Activated naive CD8-positive, alpha-beta T cell treated with anti-CD3 and anti-CD28 coated beads, Interleukin-2, amount 50 U/mL, for 24 hours (primary cell): Measurements from ENCODE around the gene FBN2.

Experiments
- ATAC-seq: fragments of 150-1000 bp; cut with Tn5 transposase; one replicate; pipeline ENCODE4 v1.10.0; 2021
- DNase-seq: peaks from one replicate; pipeline ENCODE4 v3.0.0; 2021
- H3K27ac Mint-ChIP-seq: one replicate; pipeline ENCODE4 v1.8.0; 2021; ENCODE audit warnings: mild to moderate bottlenecking, mixed read lengths
- H3K27me3 Mint-ChIP-seq: one replicate; pipeline ENCODE4 v1.8.0; 2021; ENCODE audit warnings: mixed read lengths
- H3K36me3 Mint-ChIP-seq: one replicate; pipeline ENCODE4 v1.8.0; 2021; ENCODE audit warnings: low read depth, mixed read lengths
- H3K4me1 Mint-ChIP-seq: one replicate; pipeline ENCODE4 v1.8.0; 2021; ENCODE audit warnings: mixed read lengths
- H3K4me3 Mint-ChIP-seq: one replicate; pipeline ENCODE4 v1.8.0; 2021; ENCODE audit warnings: mild to moderate bottlenecking, moderate library complexity, mixed read lengths
- H3K9me3 Mint-ChIP-seq: one replicate; pipeline ENCODE4 v1.8.0; 2021; ENCODE audit warnings: mixed read lengths

Gene FBN2

DNA sequence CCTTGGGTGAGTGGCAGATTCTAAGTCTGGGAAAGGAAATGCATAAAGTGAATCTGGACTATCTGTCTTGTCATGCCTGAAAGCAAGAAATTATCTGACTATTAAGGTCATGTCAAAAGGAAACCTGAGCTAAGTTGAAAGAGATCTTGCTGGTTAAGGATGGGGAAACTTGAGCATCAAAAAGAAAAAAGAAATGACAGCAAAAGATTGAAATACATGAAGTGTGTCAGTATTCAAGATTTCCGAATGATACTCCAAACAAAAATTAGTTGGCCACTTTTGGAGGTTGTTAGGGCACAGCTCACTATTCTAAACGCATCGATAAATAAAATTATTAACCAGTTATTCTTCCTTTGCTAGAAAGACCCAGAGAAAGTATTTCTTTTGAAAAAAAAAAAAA lies 3.3 kb upstream of the FBN2 start:
- DNase-seq: no peak
- H3K27me3 Mint-ChIP-seq: peaks cover 21% of the 10 kb centered on the region
- no peak for ATAC-seq
- no peak overlapping the region for H3K27ac Mint-ChIP-seq
- no peaks in the 10 kb centered on the region for H3K36me3 Mint-ChIP-seq
- no peak overlapping the region for H3K4me3 Mint-ChIP-seq
- peaks cover 9% of the 10 kb centered on the region for H3K9me3 Mint-ChIP-seq
- H3K4me1 Mint-ChIP-seq: peaks cover 1% of the 10 kb centered on the region

DNA sequence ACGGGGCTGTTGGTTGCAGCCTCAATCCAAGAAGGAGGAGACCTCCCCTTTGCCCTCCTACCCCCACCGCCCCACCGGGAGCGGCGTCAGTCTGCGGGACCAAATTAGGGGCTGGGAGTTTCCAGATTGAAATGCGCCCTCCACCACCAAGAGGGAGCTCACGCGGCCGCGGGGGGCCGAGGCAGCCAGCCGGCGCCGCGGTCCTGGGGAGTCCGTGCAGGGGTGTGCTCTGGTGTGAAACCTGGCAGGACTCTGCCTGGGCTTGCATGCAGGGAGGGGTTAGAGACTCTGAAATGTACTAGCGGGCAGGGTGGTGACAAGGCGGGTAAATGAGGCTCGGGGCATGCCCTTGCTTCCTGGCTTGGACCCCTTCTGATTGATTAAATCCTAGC lies 989 bp upstream of the FBN2 start:
- no peak overlapping the region for H3K27ac Mint-ChIP-seq
- H3K27me3 Mint-ChIP-seq: peaks cover 34% of the 10 kb centered on the region
- DNase-seq (no peak), ATAC-seq (no peak)
- no peak overlapping the region for H3K4me3 Mint-ChIP-seq
- H3K36me3 Mint-ChIP-seq: no peaks in the 10 kb centered on the region
- peaks cover 5% of the 10 kb centered on the region for H3K9me3 Mint-ChIP-seq
- H3K4me1 Mint-ChIP-seq: peaks cover 1% of the 10 kb centered on the region

GRCh38 chr5:128538250-128539037 lies 399 bp upstream of the FBN2 start:
- Mint-ChIP-seq H3K27me3 (peaks cover 34% of the 10 kb centered on the region), H3K4me1 (peaks cover 1% of the 10 kb centered on the region), H3K9me3 (no peaks in the 10 kb centered on the region), H3K4me3 (no peak overlapping the region), H3K27ac (no peak overlapping the region), H3K36me3 (no peaks in the 10 kb centered on the region)
- ATAC-seq: no peak
- no peak for DNase-seq

- DNase-seq (no peak), ATAC-seq (no peak)
- Mint-ChIP-seq H3K4me1 (peaks cover 1% of the 10 kb centered on the region), H3K4me3 (no peak overlapping the region), H3K27ac (no peak overlapping the region), H3K36me3 (no peaks in the 10 kb centered on the region), H3K9me3 (no peaks in the 10 kb centered on the region), H3K27me3 (peaks cover 34% of the 10 kb centered on the region)
Observed at GRCh38 chr5:128537221-128537999, 635 bp downstream of the FBN2 start.

GRCh38 chr5:128536254-128537220 lies 1.5 kb downstream of the FBN2 start:
- Mint-ChIP-seq H3K27me3 (peaks cover 34% of the 10 kb centered on the region), H3K36me3 (no peaks in the 10 kb centered on the region), H3K27ac (no peak overlapping the region), H3K4me1 (peaks cover 1% of the 10 kb centered on the region), H3K9me3 (no peaks in the 10 kb centered on the region), H3K4me3 (no peak overlapping the region)
- no peak for ATAC-seq
- no peak for DNase-seq

GRCh38 chr5:128535251-128535650 lies 2.8 kb downstream of the FBN2 start:
- Mint-ChIP-seq H3K27me3 (peaks cover 30% of the 10 kb centered on the region), H3K27ac (no peak overlapping the region), H3K4me3 (no peak overlapping the region), H3K9me3 (no peaks in the 10 kb centered on the region), H3K4me1 (peaks cover 1% of the 10 kb centered on the region), H3K36me3 (no peaks in the 10 kb centered on the region)
- no peak for DNase-seq
- ATAC-seq: no peak

- Mint-ChIP-seq H3K36me3 (no peaks in the 10 kb centered on the region), H3K9me3 (no peaks in the 10 kb centered on the region), H3K27me3 (peaks cover 28% of the 10 kb centered on the region), H3K4me3 (no peak overlapping the region), H3K27ac (no peak overlapping the region), H3K4me1 (peaks cover 1% of the 10 kb centered on the region)
- DNase-seq (no peak), ATAC-seq (no peak)
Observed at GRCh38 chr5:128534726-128535125, 3.3 kb downstream of the FBN2 start.

DNA sequence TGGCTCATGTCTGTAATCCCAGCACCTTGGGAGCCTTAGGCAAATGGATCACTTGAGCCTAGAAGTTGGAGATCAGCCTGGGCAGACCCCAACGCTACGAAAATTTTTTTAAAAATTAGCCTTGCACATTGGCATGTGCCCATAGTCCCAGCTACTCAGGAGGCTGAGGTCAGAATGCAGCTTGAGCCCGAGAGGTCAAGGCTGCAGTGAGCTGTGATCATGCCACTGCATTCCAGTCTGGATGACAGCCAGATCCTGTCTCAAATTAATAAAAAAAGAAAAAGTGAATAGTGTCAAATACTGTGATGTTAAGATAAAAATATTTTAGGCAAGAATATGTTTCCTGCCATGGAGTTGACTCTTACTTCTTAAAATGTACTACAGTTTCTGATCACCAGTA lies 5.3 kb downstream of the FBN2 start:
- Mint-ChIP-seq H3K4me3 (no peak overlapping the region), H3K9me3 (no peaks in the 10 kb centered on the region), H3K27me3 (peaks cover 19% of the 10 kb centered on the region), H3K4me1 (peaks cover 1% of the 10 kb centered on the region), H3K36me3 (no peaks in the 10 kb centered on the region), H3K27ac (no peak overlapping the region)
- ATAC-seq (no peak), DNase-seq (no peak)

DNA sequence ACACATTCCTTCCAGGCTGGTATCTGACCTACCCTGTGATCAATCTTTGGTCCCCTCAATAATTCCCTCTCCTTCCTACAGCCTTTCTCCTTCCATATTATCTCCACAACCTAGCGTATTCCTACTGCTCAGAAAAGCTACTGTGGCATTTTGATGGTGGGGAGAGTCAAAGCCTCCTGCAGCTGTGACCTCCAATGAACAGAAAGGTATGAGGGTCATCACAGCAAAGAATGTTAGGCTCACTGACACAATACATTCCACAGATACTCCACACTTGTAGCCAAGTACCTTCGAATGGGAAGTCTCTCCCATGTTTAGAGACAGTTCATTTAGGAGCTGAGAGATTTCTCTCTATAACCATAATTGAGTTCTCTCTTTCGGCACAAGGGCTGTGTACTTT lies 5.9 kb downstream of the FBN2 start:
- no peaks in the 10 kb centered on the region for H3K36me3 Mint-ChIP-seq
- H3K4me3 Mint-ChIP-seq: no peak overlapping the region
- no peak for ATAC-seq
- H3K4me1 Mint-ChIP-seq: peaks cover 1% of the 10 kb centered on the region
- H3K9me3 Mint-ChIP-seq: no peaks in the 10 kb centered on the region
- H3K27me3 Mint-ChIP-seq: peaks cover 17% of the 10 kb centered on the region
- no peak overlapping the region for H3K27ac Mint-ChIP-seq
- DNase-seq: no peak

DNA sequence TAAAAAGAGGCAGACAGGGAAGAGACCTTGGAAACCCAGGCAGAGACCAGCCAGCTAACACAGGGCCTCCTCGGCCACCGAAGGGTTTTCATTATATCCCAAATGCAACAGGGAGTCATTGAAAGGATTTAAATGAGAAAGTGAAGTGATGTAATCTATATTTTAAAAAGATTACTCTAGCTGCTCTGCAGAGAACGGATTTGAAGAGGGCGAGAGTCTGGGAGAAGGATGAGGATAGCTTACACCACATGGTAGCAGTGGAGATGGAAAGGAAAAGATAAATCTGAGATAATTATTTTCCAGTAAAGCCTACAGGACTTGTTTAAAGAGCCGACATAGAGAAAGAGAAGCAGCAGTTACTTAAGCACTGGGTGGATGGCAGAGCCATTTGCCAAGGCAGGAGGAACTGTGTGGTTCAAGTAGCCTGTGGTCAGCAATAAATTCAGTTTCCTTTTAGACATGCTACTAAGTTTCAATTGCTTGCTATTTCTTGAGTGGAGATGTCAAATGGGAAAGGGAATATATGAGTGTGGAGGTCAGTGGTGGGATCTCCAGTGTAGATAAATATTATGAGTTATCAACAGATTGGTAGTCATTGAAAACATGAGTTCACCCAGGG lies 9.3 kb downstream of the FBN2 start:
- Mint-ChIP-seq H3K4me1 (no peaks in the 10 kb centered on the region), H3K36me3 (no peaks in the 10 kb centered on the region), H3K27ac (no peak overlapping the region), H3K27me3 (no peaks in the 10 kb centered on the region), H3K4me3 (no peak overlapping the region), H3K9me3 (no peaks in the 10 kb centered on the region)
- DNase-seq: no peak
- no peak for ATAC-seq

DNA sequence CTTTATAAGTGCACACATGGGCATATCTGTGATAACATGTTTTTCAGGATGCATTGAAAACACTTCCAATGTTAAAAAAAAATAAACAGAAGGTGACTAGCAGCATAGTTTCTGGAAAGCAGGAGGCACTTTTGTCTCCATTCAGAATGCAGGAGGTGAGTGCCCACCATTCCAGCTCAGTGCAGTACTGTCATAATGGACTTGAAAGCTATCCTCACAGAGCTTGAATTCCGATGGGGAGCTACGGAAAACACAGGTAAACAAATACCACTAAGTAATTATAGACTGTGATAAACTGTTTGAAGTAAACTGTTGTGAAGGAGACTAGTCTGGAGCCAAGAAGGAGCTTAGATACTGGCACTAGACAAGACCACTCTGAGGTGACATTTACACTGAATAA lies 9.9 kb downstream of the FBN2 start:
- no peak for DNase-seq
- no peak overlapping the region for H3K4me3 Mint-ChIP-seq
- no peaks in the 10 kb centered on the region for H3K9me3 Mint-ChIP-seq
- H3K27me3 Mint-ChIP-seq: no peaks in the 10 kb centered on the region
- H3K36me3 Mint-ChIP-seq: no peaks in the 10 kb centered on the region
- no peak overlapping the region for H3K27ac Mint-ChIP-seq
- H3K4me1 Mint-ChIP-seq: no peaks in the 10 kb centered on the region
- no peak for ATAC-seq

DNA sequence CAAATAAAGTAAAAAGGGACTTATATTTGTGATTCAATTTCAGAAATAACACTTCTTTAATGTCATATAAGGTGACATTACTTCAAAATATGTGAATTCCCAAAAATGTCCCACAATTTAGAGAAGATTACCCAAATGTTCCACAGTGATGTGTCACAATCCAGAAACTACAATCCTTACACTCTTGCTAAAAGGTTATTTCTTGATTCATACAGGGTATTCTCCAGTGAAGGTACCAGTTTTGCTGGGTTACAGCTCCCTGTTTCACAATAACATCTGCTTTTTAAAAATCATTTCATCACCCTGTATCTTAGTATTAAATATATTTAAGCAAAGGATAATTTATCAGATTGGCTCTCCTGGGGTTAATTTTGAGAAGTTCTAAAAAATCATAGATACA lies 11.0 kb downstream of the FBN2 start:
- ATAC-seq (no peak), DNase-seq (no peak)
- Mint-ChIP-seq H3K4me3 (no peak overlapping the region), H3K27me3 (no peaks in the 10 kb centered on the region), H3K9me3 (no peaks in the 10 kb centered on the region), H3K27ac (no peak overlapping the region), H3K36me3 (no peaks in the 10 kb centered on the region), H3K4me1 (no peaks in the 10 kb centered on the region)

DNA sequence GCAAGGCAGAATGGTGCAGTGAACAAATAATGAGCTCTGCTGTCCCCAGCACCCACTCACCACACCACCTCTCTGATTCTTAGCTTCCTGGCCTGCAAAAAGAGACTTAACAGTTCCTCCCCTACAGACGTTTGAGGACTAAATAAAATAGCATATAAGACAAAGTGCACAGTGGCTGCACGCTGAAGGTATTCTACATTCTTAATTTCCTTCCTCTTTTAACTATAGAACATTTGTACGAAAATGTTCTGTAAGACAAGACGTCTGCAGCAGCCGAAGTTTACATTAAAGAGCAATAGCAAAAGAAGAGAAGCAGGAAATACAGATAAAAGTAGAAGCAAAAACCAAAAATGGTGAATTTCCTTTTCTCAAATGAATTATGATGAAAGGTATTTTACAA lies 15.7 kb downstream of the FBN2 start:
- no peaks in the 10 kb centered on the region for H3K4me1 Mint-ChIP-seq
- H3K27ac Mint-ChIP-seq: no peak overlapping the region
- DNase-seq (no peak), ATAC-seq (no peak)
- H3K27me3 Mint-ChIP-seq: no peaks in the 10 kb centered on the region
- H3K4me3 Mint-ChIP-seq: no peak overlapping the region
- no peaks in the 10 kb centered on the region for H3K36me3 Mint-ChIP-seq
- no peaks in the 10 kb centered on the region for H3K9me3 Mint-ChIP-seq

DNA sequence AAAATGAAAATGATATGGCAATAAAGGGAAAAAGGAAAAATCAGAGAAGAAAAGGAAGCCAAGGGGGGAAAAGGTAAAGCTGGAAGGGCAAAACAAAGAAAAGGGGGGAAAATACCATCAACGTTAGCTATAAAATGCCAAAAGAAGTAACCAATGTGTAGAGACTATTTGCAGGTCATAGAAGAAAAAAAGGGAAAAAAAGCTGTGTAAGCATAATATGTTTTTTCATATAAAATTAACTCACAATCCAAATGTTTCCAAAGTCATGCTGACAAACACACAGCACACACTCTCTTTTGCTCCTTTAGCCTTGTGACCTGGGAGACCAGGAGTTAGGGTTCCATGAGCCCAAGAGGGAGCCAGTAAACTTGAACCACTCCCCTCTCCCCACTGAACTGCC lies 18.2 kb downstream of the FBN2 start:
- no peak for ATAC-seq
- H3K27me3 Mint-ChIP-seq: no peaks in the 10 kb centered on the region
- no peak for DNase-seq
- H3K36me3 Mint-ChIP-seq: no peaks in the 10 kb centered on the region
- no peak overlapping the region for H3K4me3 Mint-ChIP-seq
- H3K4me1 Mint-ChIP-seq: no peaks in the 10 kb centered on the region
- no peaks in the 10 kb centered on the region for H3K9me3 Mint-ChIP-seq
- H3K27ac Mint-ChIP-seq: no peak overlapping the region
